Left ventricle myocardium inferior (tissue), 1 donor: ENCODE results near the gene POLA1. TPM values are rescaled to one million over a fixed set of nuclear protein-coding genes. Genes with fewer than 3 reads are reported as not detected.

Source experiments
- DNase-seq: peaks from one replicate; pipeline ENCODE4 v3.0.0-alpha.2; 2020
- H3K27ac ChIP-seq: fragments of 200-600 bp; replicated peaks from 2 replicates; pipeline ENCODE4 v1.8.0; 2021
- H3K27me3 ChIP-seq: fragments of 200-600 bp; 2 replicates; pipeline ENCODE4 v1.8.0; 2021; ENCODE audit warnings: low read depth
- H3K36me3 ChIP-seq: fragments of 200-600 bp; 2 replicates; pipeline ENCODE4 v1.8.0; 2021
- H3K4me1 ChIP-seq: fragments of 200-600 bp; 2 replicates; pipeline ENCODE4 v1.8.0; 2021
- H3K4me3 ChIP-seq: fragments of 200-600 bp; 2 replicates; pipeline ENCODE4 v1.8.0; 2021; ENCODE audit warnings: mild to moderate bottlenecking, moderate library complexity
- H3K9me3 ChIP-seq: fragments of 200-600 bp; replicated peaks from 2 replicates; pipeline ENCODE4 v1.8.0; 2021
- intact Hi-C: fragments of 100-400 bp; cut with micrococcal nuclease; formaldehyde crosslinking; loops from one replicate; pipeline ENCODE4 v1.11.0; 2022
- total RNA-seq: library from RNA; stranded (reverse); fragmentation: NEBNext Ultra II Directional; extraction: Animal tissue kit (Norgen Biotek cat#: 25700); gene quantifications from one replicate; pipeline ENCODE4 v1.2.1, GENCODE V29; 2021
- TF ChIP-seq, protein P1 (sequence below): fragments of 200-600 bp; IDR thresholded peaks from 2 replicates; pipeline ENCODE4 v1.8.0; 2021; ENCODE audit warnings: antibody characterized with exemption, mild to moderate bottlenecking, borderline replicate concordance
- donor health status: DM: no; HTN: yes; CAD: no; lungs with severe emphysema.

Gene POLA1
- total RNA-seq, 1 donor from 2014 or later, result 7.3 TPM

DNA sequence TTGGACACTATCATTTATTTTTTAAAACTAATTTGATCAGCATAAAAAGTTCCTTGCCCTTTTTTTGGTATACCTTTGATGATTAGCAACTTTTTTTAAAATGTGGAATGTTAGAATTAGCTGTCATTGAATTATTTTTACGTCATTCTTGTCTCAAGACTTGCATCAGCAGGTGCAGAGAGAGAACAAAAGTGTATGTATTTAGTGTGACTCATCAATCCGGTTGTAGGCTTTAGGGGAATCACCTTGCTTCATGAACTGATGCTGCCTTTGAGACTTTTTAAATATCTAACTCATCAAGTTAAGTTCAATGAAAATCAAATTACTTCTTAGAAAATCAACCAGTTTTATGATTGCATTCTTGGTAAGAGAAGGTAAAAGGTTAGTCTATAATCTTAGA lies 197.0 kb downstream of the POLA1 start:
- no peaks in the 10 kb centered on the region for H3K4me1 ChIP-seq
- peaks cover 13% of the 10 kb centered on the region for H3K36me3 ChIP-seq
- no peak overlapping the region for H3K27ac ChIP-seq
- intact Hi-C loops, result no loop called here
- TF ChIP-seq, protein P1, sequence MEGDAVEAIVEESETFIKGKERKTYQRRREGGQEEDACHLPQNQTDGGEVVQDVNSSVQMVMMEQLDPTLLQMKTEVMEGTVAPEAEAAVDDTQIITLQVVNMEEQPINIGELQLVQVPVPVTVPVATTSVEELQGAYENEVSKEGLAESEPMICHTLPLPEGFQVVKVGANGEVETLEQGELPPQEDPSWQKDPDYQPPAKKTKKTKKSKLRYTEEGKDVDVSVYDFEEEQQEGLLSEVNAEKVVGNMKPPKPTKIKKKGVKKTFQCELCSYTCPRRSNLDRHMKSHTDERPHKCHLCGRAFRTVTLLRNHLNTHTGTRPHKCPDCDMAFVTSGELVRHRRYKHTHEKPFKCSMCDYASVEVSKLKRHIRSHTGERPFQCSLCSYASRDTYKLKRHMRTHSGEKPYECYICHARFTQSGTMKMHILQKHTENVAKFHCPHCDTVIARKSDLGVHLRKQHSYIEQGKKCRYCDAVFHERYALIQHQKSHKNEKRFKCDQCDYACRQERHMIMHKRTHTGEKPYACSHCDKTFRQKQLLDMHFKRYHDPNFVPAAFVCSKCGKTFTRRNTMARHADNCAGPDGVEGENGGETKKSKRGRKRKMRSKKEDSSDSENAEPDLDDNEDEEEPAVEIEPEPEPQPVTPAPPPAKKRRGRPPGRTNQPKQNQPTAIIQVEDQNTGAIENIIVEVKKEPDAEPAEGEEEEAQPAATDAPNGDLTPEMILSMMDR, result no peak
- DNase-seq, result no peak
- no peaks in the 10 kb centered on the region for H3K9me3 ChIP-seq
- no peak overlapping the region for H3K4me3 ChIP-seq
- H3K27me3 ChIP-seq, result no peaks in the 10 kb centered on the region

GRCh38 chrX:24899391-24899790 lies 205.7 kb downstream of the POLA1 start:
- no peaks in the 10 kb centered on the region for H3K27me3 ChIP-seq
- no peak for DNase-seq
- H3K9me3 ChIP-seq, result no peaks in the 10 kb centered on the region
- no peaks in the 10 kb centered on the region for H3K4me1 ChIP-seq
- no peak overlapping the region for H3K4me3 ChIP-seq
- TF ChIP-seq, protein P1, result no peak
- intact Hi-C loops, result no loop called here
- no peak overlapping the region for H3K27ac ChIP-seq
- H3K36me3 ChIP-seq, result no peaks in the 10 kb centered on the region

DNA sequence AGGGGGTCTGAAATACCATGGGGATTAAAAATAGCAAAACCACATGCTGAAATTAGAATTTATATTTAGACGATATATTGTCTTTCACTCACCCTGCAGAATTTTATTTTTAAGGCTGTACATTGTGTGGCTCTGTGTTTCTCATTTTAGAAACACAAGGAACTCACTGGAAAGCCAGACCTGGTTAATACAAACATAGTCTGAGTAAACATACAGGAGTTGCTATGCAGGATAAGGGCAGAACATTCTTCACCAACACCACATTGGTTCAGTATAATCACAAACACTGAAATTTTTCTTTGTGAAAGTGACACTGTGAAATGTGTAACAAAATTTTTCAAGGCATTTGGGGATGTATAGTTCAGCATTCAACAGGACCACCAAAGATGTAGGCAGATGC lies 206.5 kb downstream of the POLA1 start:
- H3K27ac ChIP-seq, result peak overlapping the region; percentile 23
- DNase-seq, result no peak
- H3K4me1 ChIP-seq, result no peaks in the 10 kb centered on the region
- TF ChIP-seq, protein P1, result no peak
- H3K27me3 ChIP-seq, result no peaks in the 10 kb centered on the region
- no peaks in the 10 kb centered on the region for H3K36me3 ChIP-seq
- no peaks in the 10 kb centered on the region for H3K9me3 ChIP-seq
- H3K4me3 ChIP-seq, result no peak overlapping the region
- intact Hi-C loops, result no loop called here

- no peak for DNase-seq
- TF ChIP-seq, protein P1, result no peak
Observed at GRCh38 chrX:24902806-24903205, 209.1 kb downstream of the POLA1 start.

GRCh38 chrX:24918715-24919114 lies 225.0 kb downstream of the POLA1 start:
- DNase-seq, result no peak
- H3K4me3 ChIP-seq, result no peak overlapping the region
- H3K4me1 ChIP-seq, result no peaks in the 10 kb centered on the region
- TF ChIP-seq, protein P1, result no peak
- H3K9me3 ChIP-seq, result no peaks in the 10 kb centered on the region
- H3K27me3 ChIP-seq, result no peaks in the 10 kb centered on the region
- intact Hi-C loops, result no loop called here
- H3K27ac ChIP-seq, result no peak overlapping the region
- no peaks in the 10 kb centered on the region for H3K36me3 ChIP-seq

More at GRCh38 chrX:24902806-24903205, 209.1 kb downstream of the POLA1 start:
- H3K27ac ChIP-seq, result no peak overlapping the region
- no peaks in the 10 kb centered on the region for H3K27me3 ChIP-seq
- no peak overlapping the region for H3K4me3 ChIP-seq
- no peaks in the 10 kb centered on the region for H3K4me1 ChIP-seq
- intact Hi-C loops, result no loop called here
- H3K36me3 ChIP-seq, result no peaks in the 10 kb centered on the region
- no peaks in the 10 kb centered on the region for H3K9me3 ChIP-seq

- TF ChIP-seq, protein P1, result no peak
Observed at GRCh38 chrX:24920769-24921168, 227.1 kb downstream of the POLA1 start.

More at GRCh38 chrX:24920769-24921168, 227.1 kb downstream of the POLA1 start:
- Histone ChIP-seq H3K27ac (no peak overlapping the region), H3K27me3 (no peaks in the 10 kb centered on the region), H3K4me1 (no peaks in the 10 kb centered on the region), H3K36me3 (no peaks in the 10 kb centered on the region), H3K9me3 (no peaks in the 10 kb centered on the region), H3K4me3 (no peak overlapping the region)
- intact Hi-C loops, result no loop called here
- no peak for DNase-seq
